GM06990 (cell line): ENCODE data around the gene PPP1R15A.

Experiments used
- DNase-seq: peaks from one replicate; pipeline ENCODE4 v3.0.0-alpha.2; 2011; ENCODE audit not compliant: insufficient read length; ENCODE audit errors: extremely low read depth
- H3K27me3 ChIP-seq: replicated peaks from 2 replicates; pipeline ENCODE4 v1.6.0; 2011; ENCODE audit warnings: low read length; ENCODE audit not compliant: control insufficient read depth, insufficient read depth
- H3K36me3 ChIP-seq: 2 replicates; pipeline ENCODE4 v1.5.1; 2011; ENCODE audit warnings: low read length; ENCODE audit not compliant: control insufficient read depth, insufficient read depth
- H3K4me3 ChIP-seq: replicated peaks from 2 replicates; pipeline ENCODE4 v1.5.1; 2011; ENCODE audit warnings: low read depth, mild to moderate bottlenecking, control low read depth, low read length
- CTCF ChIP-seq: IDR thresholded peaks from 2 replicates; pipeline ENCODE4 v1.5.1; 2011; ENCODE audit warnings: low read length, control low read depth, mild to moderate bottlenecking, inconsistent platforms; ENCODE audit not compliant: insufficient read depth, poor library complexity, severe bottlenecking

Gene PPP1R15A

GRCh38 chr19:48872182-48872883, at the start of gene PPP1R15A:
TSS of gene PPP1R15A (plus strand) at chr19:48872421. CDS start at chr19:48873234, 813 bp downstream.
- peak within 1 kb of the TSS; percentile 87 for H3K4me3 ChIP-seq
- H3K36me3 ChIP-seq = peaks cover 16% of the 10 kb centered on the region
- no peaks in the 10 kb centered on the region for H3K27me3 ChIP-seq
- DNase-seq = peak; percentile 99
- no peak for TF ChIP-seq CTCF

GRCh38 chr19:48822514-48822913, 49.7 kb upstream of the PPP1R15A start:
- Histone ChIP-seq H3K27me3 (no peaks in the 10 kb centered on the region), H3K4me3 (no peak overlapping the region), H3K36me3 (no peaks in the 10 kb centered on the region)
- no peak for TF ChIP-seq CTCF
- DNase-seq = no peak

- Histone ChIP-seq H3K36me3 (no peaks in the 10 kb centered on the region), H3K27me3 (no peaks in the 10 kb centered on the region), H3K4me3 (no peak overlapping the region)
- DNase-seq = no peak
- TF ChIP-seq CTCF = peak; percentile 15
These were observed 45.6 kb upstream of the PPP1R15A start for GRCh38 chr19:48826606-48827020.

GRCh38 chr19:48830088-48830487, 42.1 kb upstream of the PPP1R15A start:
- no peak for DNase-seq
- Histone ChIP-seq H3K4me3 (no peak overlapping the region), H3K27me3 (no peaks in the 10 kb centered on the region), H3K36me3 (no peaks in the 10 kb centered on the region)
- no peak for TF ChIP-seq CTCF

- TF ChIP-seq CTCF = no peak
- no peak overlapping the region for H3K4me3 ChIP-seq
- H3K36me3 ChIP-seq = no peaks in the 10 kb centered on the region
- no peak for DNase-seq
- no peaks in the 10 kb centered on the region for H3K27me3 ChIP-seq
These were observed 41.3 kb upstream of the PPP1R15A start for GRCh38 chr19:48830965-48831364.
